A549 (cell line): ENCODE results near the gene CDH22. TPM values are rescaled to one million over a fixed set of nuclear protein-coding genes. Genes with fewer than 3 reads are reported as not detected.

ENCODE experiments used
- ATAC-seq, 2 experiments: fragments of 200-7000 bp in 1 of 2; fragments of >200 bp in 1 of 2; cut with Nextera tagmentation in 1 of 2; cut with Tn5 transposase in 1 of 2; 3 replicates each; pipeline versions ENCODE4 v1.8.0 to v1.9.1; 2018 to 2020; ENCODE audit warnings: mild to moderate bottlenecking in 1 of 2, moderate library complexity in 1 of 2
- CTCF ChIA-PET: fragments of 300-600 bp; sonication (Branson Sonifier 250); formaldehyde crosslinking; extraction: SDS; loops from one replicate; lab custom pipeline; 2021; ENCODE audit warnings: antibody characterized with exemption, inconsistent platforms; lab: Yijun Ruan, JAX
- POLR2A ChIA-PET: fragments of 350-600 bp; formaldehyde crosslinking; extraction: SDS; loops from one replicate; lab custom pipeline; 2021; ENCODE audit warnings: antibody characterized with exemption, inconsistent platforms; lab: Yijun Ruan, JAX
- DNase-seq, 2 experiments: peaks; one replicate each; pipeline versions ENCODE4 v3.0.0 to v3.0.0-alpha.2; 2011 to 2016; ENCODE audit warnings: low read depth in 1 of 2, low spot score in 1 of 2
- FAIRE-seq: peaks from 2 replicates; lab custom pipeline; 2011; peaks lifted over from hg19 to GRCh38; lab: Jason Lieb, UNC
- H3K27ac ChIP-seq, 2 experiments: fragments of >200 bp; sonication (Bioruptor Twin); formaldehyde crosslinking; 3 replicates each; pipeline ENCODE4 v1.5.1; 2016 to 2017
- H3K4me1 ChIP-seq: fragments of >200 bp; sonication (Bioruptor Twin); formaldehyde crosslinking; 3 replicates; pipeline ENCODE4 v1.6.1; 2016
- H3K4me2 ChIP-seq: fragments of >200 bp; sonication (Bioruptor Twin); formaldehyde crosslinking; 3 replicates; pipeline ENCODE4 v1.6.1; 2016
- H3K4me3 ChIP-seq: fragments of >200 bp; sonication (Bioruptor Twin); formaldehyde crosslinking; 3 replicates; pipeline ENCODE4 v1.5.1; 2016
- H3K9me3 ChIP-seq: fragments of >200 bp; sonication (Bioruptor Twin); formaldehyde crosslinking; 3 replicates; pipeline ENCODE4 v1.6.1; 2016
- CBX8 ChIP-seq: fragments of 200-600 bp; sonication (generic); IDR thresholded peaks from 2 replicates; pipeline ENCODE4 v1.6.1; 2016
- FOSB ChIP-seq: fragments of 250-450 bp; sonication (Bioruptor Pico); IDR thresholded peaks from 2 replicates; pipeline ENCODE4 v1.5.0; 2020; ENCODE audit warnings: mild to moderate bottlenecking, moderate library complexity
- FOSL2 ChIP-seq, 2 experiments: fragments of 450-650 bp in 1 of 2; fragments of >200 bp in 1 of 2; sonication (Bioruptor Twin) in 1 of 2; formaldehyde crosslinking; IDR thresholded peaks; 2 replicates each; pipeline versions ENCODE4 v1.5.0 to v1.6.1; 2016 to 2020; ENCODE audit warnings: mild to moderate bottlenecking in 1 of 2, moderate library complexity in 1 of 2
- NPAS2 ChIP-seq: fragments of 250-450 bp; sonication (Bioruptor Pico); IDR thresholded peaks from 2 replicates; pipeline ENCODE4 v1.8.0; 2022; ENCODE audit warnings: mild to moderate bottlenecking, moderate library complexity, borderline replicate concordance
- NR3C1 ChIP-seq: fragments of >200 bp; sonication (Bioruptor Twin); formaldehyde crosslinking; IDR thresholded peaks from 3 replicates; pipeline ENCODE4 v1.6.1; 2017
- SMC3 ChIP-seq: fragments of >200 bp; sonication (Bioruptor Twin); formaldehyde crosslinking; IDR thresholded peaks from 3 replicates; pipeline ENCODE4 v1.6.1; 2018; ENCODE audit warnings: inconsistent platforms
- ZFP36 ChIP-seq: fragments of 450-650 bp; IDR thresholded peaks from 2 replicates; pipeline ENCODE4 v1.6.1; 2014; ENCODE audit warnings: borderline replicate concordance; ENCODE audit not compliant: partially characterized antibody
- WGBS: methylation state at CpG from one replicate; pipeline ENCODE4 v1.1.6; 2017; ENCODE audit errors: missing lambda C conversion rate; 5-methylcytosine and 5-hydroxymethylcytosine counted together
- polyA plus RNA-seq, 4 experiments: library from polyadenylated mRNA; depleted of rRNA in 3 of 4; stranded (reverse); fragments of >200 nt; fragmentation: RNase III in 1 of 4; extraction: RNeasy Plus Mini Kit Qiagen cat#74134 plus additional on column Dnase treatment in 1 of 4; gene quantifications; 2 replicates in 3 of 4; 3 replicates in 1 of 4; pipeline ENCODE4 v1.2.3, GENCODE V29; 2011 to 2017
- TF ChIP-seq, protein P1 (sequence below): fragments of >200 bp; sonication (Bioruptor Twin); formaldehyde crosslinking; IDR thresholded peaks from 2 replicates; pipeline ENCODE4 v1.6.1; 2016
- TF ChIP-seq, protein P2 (sequence below): IDR thresholded peaks from 2 replicates; pipeline ENCODE4 v1.6.1; 2012
- TF ChIP-seq, protein P3 (sequence below): fragments of >200 bp; sonication (Bioruptor Twin); formaldehyde crosslinking; IDR thresholded peaks from 3 replicates; pipeline ENCODE4 v1.5.1; 2016
- TF ChIP-seq, protein P4 (sequence below): fragments of 250-450 bp; sonication (Bioruptor Pico); IDR thresholded peaks from 2 replicates; pipeline ENCODE4 v1.5.0; 2021; ENCODE audit warnings: mild to moderate bottlenecking, moderate library complexity, borderline replicate concordance
- TF ChIP-seq, protein P5 (sequence below): IDR thresholded peaks from 2 replicates; pipeline ENCODE4 v1.6.1; 2012

The CDH22 gene
- polyA plus RNA-seq, 2 of the 4 experiments (the other 2 are of a cell fraction): not detected

GRCh38 chr20:46259260-46259859, 48.9 kb downstream of the CDH22 start:
- Histone ChIP-seq H3K27ac (no peak overlapping the region), H3K9me3 (no peaks in the 10 kb centered on the region), H3K4me1 (no peaks in the 10 kb centered on the region), H3K4me2 (no peak overlapping the region), H3K4me3 (no peak overlapping the region)
- WGBS: 0% methylated on average over 1 of the region's 1 CpG
- TF ChIP-seq ZFP36 (peak; percentile 45), SMC3 (no peak)
- DNase-seq (no peak), FAIRE-seq (no peak), ATAC-seq (no peak)
- ChIA-PET POLR2A (no interaction called here), CTCF (interaction anchor here (1.4 kb wide), 1 partner anchor 10 kb away, joined by 5 read pairs; no protein-coding TSS in a partner anchor)

- Histone ChIP-seq H3K4me2 (no peak overlapping the region), H3K4me1 (no peaks in the 10 kb centered on the region), H3K9me3 (no peaks in the 10 kb centered on the region), H3K27ac (no peak overlapping the region), H3K4me3 (no peak overlapping the region)
- FAIRE-seq: no peak
- TF ChIP-seq FOSL2 (IDR thresholded peaks at IDR 0.05): no peak
- no peak for TF ChIP-seq FOSL2 (CRISPR knock-in tag; IDR thresholded peaks at IDR 0.05)
- TF ChIP-seq, protein P1, sequence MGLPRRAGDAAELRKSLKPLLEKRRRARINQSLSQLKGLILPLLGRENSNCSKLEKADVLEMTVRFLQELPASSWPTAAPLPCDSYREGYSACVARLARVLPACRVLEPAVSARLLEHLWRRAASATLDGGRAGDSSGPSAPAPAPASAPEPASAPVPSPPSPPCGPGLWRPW: no peak
- TF ChIP-seq, protein P2, sequence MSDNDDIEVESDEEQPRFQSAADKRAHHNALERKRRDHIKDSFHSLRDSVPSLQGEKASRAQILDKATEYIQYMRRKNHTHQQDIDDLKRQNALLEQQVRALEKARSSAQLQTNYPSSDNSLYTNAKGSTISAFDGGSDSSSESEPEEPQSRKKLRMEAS: no peak
- no peak for TF ChIP-seq FOSB (CRISPR knock-in tag)
- 11% methylated on average over 4 of the region's 4 CpGs for WGBS
- POLR2A ChIA-PET: no interaction called here
- DNase-seq: no peak
- CTCF ChIA-PET: no interaction called here
- ATAC-seq: no peak
Measured at GRCh38 chr20:46257887-46258286, 50.4 kb downstream of the CDH22 start.

DNA sequence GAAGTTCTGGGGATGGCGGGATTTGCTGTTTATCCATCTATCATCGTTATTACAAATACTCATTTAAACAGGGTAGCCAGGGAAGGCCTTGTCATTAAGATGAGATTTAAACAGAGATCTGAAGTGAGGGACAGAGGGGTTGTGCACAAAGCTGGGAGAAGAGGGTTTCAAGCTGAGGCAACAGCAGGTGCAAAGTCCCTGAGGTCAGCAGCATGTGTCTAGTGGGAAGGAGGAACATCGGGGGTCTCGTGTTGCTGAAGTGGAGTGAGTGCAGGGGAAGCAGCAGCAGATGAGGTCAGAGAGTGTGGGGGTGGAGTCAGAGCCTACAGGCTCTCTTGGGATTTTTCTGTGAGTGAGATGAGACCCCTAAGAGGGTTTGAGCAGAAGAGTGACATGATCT, 52.0 kb downstream of the CDH22 start:
- CTCF ChIA-PET: no interaction called here
- Histone ChIP-seq H3K27ac (no peak overlapping the region), H3K4me2 (no peak overlapping the region), H3K9me3 (no peaks in the 10 kb centered on the region)
- ATAC-seq (no peak), FAIRE-seq (no peak)
- TF ChIP-seq NR3C1: no peak
- TF ChIP-seq CBX8: no peak
- no peak for TF ChIP-seq NPAS2 (CRISPR knock-in tag)
- TF ChIP-seq, protein P3, sequence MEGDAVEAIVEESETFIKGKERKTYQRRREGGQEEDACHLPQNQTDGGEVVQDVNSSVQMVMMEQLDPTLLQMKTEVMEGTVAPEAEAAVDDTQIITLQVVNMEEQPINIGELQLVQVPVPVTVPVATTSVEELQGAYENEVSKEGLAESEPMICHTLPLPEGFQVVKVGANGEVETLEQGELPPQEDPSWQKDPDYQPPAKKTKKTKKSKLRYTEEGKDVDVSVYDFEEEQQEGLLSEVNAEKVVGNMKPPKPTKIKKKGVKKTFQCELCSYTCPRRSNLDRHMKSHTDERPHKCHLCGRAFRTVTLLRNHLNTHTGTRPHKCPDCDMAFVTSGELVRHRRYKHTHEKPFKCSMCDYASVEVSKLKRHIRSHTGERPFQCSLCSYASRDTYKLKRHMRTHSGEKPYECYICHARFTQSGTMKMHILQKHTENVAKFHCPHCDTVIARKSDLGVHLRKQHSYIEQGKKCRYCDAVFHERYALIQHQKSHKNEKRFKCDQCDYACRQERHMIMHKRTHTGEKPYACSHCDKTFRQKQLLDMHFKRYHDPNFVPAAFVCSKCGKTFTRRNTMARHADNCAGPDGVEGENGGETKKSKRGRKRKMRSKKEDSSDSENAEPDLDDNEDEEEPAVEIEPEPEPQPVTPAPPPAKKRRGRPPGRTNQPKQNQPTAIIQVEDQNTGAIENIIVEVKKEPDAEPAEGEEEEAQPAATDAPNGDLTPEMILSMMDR: no peak
- TF ChIP-seq, protein P2: no peak
- TF ChIP-seq, protein P4, sequence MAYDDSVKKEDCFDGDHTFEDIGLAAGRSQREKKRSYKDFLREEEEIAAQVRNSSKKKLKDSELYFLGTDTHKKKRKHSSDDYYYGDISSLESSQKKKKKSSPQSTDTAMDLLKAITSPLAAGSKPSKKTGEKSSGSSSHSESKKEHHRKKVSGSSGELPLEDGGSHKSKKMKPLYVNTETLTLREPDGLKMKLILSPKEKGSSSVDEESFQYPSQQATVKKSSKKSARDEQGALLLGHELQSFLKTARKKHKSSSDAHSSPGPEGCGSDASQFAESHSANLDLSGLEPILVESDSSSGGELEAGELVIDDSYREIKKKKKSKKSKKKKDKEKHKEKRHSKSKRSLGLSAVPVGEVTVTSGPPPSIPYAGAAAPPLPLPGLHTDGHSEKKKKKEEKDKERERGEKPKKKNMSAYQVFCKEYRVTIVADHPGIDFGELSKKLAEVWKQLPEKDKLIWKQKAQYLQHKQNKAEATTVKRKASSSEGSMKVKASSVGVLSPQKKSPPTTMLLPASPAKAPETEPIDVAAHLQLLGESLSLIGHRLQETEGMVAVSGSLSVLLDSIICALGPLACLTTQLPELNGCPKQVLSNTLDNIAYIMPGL: no peak
- TF ChIP-seq, protein P5, sequence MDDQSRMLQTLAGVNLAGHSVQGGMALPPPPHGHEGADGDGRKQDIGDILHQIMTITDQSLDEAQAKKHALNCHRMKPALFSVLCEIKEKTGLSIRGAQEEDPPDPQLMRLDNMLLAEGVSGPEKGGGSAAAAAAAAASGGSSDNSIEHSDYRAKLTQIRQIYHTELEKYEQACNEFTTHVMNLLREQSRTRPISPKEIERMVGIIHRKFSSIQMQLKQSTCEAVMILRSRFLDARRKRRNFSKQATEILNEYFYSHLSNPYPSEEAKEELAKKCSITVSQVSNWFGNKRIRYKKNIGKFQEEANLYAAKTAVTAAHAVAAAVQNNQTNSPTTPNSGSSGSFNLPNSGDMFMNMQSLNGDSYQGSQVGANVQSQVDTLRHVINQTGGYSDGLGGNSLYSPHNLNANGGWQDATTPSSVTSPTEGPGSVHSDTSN: no peak
- TF ChIP-seq, all 56 proteins: peak for 0
- no peak overlapping the region for H3K4me3 ChIP-seq
- 23% methylated on average over 4 of the region's 4 CpGs for WGBS
- no peaks in the 10 kb centered on the region for H3K4me1 ChIP-seq
- DNase-seq: no peak
- POLR2A ChIA-PET: no interaction called here
